Left lobe of liver (tissue), 2 donors: Measurements from ENCODE around the gene ALK. TPM values are rescaled to one million over a fixed set of nuclear protein-coding genes. Genes with fewer than 3 reads are reported as not detected.

Experiments used
- ATAC-seq: fragments of 200-7000 bp; cut with Tn5 transposase; one replicate; pipeline ENCODE4 v1.9.1; 2020; ENCODE audit warnings: mild to moderate bottlenecking, moderate library complexity
- DNase-seq: peaks from one replicate; pipeline ENCODE4 v3.0.0-alpha.2; 2020; ENCODE audit warnings: low spot score
- total RNA-seq: library from RNA; stranded (reverse); gene quantifications from one replicate; pipeline ENCODE4 v1.2.1, GENCODE V29; 2021
- donor health status: DM: no; HTN: no; CAD: no; lungs with moderate emphysema.
- donor health status: DM: no; HTN: yes; CAD: no.

The ALK gene
- total RNA-seq, 1 donor from 2014 or later: not detected

DNA sequence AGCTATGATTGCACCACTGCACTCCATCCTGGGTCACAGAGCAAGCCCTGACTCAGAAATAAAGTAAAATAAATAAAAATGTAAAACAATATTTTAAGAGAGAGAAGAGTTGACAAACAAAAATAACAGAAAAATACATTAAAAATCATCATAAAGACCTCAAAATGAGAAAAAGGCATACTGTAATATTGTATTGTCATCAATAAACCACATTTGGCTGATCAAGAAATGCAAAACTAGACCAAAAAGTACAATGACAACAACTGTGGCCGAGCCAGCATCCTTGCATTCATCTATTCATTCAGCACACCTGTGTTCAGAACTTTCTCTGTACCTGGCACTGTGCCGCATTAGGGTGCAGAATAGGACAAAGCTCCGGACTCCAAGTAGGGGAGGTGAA, 121.8 kb downstream of the ALK start:
- ATAC-seq (no peak), DNase-seq (no peak)

DNA sequence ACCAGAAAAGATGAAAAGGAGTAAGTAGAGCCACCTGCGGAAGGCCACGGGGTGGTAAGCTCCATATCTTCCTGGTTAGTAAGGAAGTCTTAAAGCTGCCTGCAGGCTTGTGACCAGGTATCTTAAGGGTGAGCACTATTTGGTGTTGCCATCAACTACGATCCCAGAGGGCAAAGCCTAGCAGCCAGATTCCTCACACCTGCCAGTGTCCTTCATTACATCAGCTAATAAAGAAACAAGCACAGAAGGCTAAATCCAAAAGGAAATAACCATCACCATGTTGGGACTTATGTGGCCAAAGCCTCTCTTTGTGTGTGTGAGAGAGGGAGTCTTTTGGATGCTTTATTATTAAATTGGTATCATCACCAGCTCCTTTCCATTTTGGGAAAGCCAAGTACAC, 123.5 kb downstream of the ALK start:
- DNase-seq: no peak

DNA sequence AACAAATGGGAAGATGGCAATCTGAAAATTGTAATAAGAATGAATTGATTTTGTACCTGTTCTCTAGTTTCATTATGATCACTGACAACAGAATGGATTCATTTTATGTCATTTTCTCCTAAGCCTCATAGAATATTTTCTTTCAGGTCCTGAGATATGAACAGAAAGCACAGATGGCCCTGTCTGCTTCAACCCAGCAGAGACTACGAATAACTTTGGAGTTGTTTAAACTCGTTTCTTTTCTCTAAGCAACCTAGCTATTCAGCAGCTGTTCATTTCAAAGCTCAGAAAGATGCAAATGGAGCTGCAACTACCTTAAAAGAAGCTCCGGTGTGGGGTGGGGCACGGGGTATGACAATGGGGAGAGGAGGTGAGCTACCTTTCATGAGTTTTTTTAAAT, 124.9 kb downstream of the ALK start:
- ATAC-seq: no peak
- DNase-seq: no peak

More for the DNA sequence above, 123.5 kb downstream of the ALK start:
- no peak for ATAC-seq

DNA sequence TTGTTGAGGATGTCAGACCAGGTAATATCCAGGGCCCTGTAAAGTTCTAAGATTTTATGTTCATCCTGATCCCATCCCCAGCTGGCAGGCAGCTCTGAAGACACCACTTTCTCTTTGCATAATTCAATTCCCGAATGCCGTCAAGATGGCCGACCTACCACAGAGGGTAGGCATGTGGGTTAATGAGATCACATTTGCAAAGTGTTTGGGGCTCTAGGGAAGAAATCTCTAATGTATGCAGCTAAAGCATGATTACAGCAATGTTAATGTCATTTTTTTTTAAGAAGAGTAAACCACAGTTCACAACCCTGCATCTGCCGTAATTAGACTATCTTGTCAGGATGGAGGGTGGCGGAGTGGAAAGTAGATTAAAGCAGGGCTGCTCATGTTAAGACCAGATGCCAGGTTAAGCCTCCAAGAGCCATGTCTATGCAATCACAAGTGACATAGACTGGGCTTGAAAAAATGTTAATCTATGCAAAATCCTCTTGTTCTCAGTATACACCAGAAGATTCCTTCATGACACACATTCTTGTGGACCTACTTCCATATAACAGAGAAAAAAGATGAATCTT, 131.4 kb downstream of the ALK start:
- no peak for ATAC-seq
- no peak for DNase-seq

DNA sequence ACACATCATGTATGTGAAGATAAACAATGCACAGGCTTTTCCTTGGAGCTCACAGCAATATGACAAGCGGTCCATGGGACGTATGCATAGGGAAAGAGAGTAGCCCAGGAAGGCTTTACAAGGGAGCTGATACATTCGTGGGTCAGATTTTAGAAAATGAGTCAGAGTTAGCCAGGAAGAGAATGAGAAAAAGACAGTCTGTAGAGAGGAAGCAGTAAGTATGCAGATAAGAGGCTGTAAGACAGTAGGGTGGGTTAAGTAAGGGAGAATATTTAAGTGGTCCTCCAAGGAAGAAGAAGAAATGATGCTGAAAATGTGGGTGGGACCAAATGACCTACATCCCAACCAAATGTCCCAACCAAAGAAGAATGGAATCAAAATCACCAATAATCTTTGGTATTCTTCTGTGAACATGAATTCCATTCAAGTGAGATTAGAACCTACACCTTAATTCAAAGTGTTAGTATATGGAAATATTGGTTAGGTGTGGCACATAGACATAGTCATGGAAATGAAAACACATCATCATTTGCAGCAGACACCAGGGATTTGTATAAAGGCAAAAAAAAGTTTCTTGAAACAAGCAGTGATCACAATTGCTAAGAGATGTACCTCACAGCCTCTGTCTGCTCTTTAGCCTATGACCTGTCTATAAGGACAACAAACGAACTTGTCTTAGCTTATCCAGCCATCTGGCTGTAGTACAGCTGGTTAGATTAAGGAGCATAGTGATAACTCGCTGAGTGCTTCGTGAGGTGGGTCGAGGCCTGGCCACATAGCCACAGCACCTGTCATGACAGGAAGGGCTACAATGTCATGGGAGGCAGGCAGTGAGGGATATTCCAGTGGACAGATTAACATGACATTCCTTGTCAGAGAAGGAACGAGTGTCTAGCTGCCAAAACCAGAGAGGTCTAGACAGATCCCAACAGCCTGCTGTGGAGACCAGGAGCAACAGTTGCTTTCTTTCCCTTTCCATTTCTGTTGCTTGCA, 133.6 kb downstream of the ALK start:
- ATAC-seq (no peak), DNase-seq (no peak)

DNA sequence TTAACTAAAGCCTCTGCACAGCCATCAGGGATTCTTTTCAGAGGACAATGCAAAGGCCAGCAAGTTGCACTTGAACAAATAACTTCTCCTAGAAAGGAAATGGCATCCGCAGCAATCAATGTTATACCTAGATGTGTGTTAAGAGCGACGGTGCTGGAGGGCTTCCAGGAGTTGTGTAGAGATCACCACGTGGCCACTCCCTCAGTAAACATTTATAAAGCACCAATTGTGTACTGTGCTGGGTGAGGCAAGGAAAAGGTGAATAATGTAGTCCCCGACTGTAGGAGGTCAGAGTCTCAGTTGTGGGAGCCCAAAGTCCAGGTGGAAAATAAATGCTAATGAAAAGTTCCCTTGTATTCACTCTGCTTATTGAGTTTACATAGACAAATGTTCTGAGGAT, 135.0 kb downstream of the ALK start:
- no peak for ATAC-seq
- no peak for DNase-seq

DNA sequence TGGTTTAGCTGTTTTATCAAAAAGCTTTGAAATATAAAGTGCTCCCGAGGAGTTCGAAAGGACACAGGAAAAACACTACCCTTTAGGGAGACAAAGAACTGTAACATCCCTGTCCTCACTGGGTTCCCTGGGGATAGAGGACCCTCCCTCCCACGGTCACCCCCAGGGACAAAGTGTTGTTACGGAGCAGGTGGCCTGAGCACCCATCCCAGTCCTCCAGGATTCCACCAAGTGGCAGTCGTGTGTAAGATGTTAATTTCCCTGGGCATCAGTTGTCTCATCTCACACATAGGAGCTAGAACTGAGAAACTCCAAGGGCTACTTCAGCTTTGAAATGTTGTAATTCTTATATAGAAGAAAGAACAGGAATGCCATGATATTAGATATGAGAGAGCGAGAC, 137.7 kb downstream of the ALK start:
- DNase-seq: no peak
- no peak for ATAC-seq

DNA sequence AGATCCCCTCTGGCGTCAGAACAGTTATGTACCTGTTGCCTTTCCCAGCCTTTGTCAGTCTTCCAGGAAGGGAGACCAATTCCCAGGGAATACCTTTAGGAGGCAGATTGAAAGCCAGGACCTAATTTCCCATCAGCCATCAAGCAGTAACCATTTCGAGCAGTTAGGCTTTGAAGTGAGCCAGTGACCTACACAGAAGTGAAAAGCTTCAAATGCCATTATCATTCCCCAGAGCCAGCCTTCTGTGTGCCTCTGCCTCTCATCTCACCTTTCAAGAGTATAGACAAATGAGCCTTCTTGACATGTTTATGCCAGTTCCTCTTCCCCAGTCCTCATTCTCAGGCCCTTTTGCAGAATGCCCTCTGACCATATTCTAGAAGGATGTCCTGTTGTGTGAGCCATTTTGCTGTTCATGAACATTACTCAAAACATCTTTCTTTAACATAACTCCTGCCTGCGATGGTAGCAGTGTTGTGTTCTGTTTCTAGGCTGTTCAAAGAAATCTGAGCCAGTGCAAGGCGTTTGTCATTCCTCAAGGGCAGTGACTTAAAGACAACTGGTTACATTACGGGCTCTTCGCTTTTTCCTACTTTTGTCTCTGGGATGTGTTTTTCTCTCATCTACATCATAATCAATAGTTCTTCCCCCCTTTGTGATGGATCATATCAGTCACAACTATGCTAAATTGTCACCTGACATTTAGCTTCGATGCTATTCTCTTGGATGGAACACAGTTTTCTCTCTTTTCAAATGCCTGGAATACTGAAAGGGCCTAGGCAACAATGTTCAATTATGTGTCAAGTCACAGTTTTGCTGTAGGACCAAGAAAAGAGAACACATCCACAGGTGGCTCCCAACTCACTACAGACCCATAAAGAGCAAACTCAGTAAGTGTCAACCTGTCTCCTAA, 138.6 kb downstream of the ALK start:
- ATAC-seq (no peak), DNase-seq (no peak)

DNA sequence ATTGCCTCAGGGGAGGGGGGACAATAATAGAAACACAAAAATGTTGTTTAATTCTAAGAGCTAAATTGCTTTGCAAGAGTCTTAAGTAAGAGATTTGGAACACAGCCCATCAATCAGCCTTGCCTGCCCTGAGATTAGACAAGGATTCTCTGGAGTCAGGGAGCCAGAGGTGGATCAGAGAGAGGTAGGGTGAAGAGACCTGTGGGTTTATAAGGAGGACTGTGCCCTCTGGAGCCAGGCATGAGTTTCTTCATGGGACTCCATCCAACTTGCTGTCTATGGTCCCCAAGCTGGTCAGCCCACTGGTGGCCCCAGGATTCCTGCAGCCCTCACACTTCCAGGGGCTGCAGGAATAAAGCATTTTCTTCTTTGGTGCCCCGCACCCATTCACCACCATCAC, 139.3 kb downstream of the ALK start:
- DNase-seq (no peak), ATAC-seq (no peak)

DNA sequence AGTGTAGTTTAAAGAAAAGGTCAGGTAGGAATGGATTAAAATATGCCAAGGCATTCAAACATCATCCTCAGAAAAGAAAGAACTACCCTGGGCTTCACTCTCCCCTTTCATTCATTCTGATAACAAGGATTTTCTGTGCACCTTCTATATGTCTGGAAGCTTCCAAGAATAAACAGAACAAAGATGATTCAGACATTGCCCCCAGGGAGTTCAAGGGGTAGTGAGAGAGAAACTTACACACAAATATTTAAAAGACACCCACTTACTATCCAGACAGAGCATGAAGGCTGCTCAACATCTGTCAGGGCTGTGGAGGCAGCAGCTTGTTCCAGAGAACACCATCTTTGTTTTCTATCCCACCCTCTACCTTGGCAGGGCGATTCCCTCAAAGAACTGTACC, 140.5 kb downstream of the ALK start:
- no peak for ATAC-seq
- DNase-seq: no peak

DNA sequence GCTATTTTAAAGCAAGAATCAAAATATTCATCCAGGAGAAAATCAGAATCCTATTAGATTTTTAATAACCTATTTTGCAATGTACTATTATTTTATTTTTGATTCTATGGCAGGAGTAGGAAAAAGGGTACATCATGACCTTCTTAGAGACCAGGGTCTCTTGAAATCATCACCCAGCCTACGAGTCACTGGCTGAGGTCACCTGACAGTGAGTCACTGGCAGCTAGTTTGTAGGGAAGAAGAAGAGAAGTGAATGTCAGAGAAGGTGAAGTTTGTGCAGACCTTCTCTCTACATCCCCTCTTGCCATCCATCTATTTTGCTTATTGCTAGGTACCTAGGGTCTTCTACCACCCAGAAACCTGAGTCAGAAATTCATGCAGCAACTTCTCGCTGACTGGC, 144.2 kb downstream of the ALK start:
- no peak for ATAC-seq
- no peak for DNase-seq

DNA sequence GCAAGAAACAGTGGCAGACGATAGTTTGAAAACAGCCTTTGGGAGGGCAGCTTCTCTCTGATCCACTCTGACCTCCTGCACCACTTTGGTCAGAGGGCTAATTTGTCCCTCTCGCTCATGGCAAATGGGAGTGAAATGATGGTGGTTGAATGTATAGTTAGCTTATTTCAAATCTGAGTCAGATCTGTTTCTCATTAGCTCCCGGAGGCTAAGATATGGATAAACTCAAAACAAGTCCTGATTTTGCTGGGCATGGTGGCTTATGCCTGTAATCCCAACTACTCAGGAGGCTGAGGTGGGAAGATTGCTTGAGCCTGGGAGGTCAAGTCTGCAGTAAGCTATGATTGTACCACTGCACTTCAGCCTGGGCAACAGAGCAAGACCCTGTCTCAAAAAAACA, 145.0 kb downstream of the ALK start:
- DNase-seq (no peak), ATAC-seq (no peak)

DNA sequence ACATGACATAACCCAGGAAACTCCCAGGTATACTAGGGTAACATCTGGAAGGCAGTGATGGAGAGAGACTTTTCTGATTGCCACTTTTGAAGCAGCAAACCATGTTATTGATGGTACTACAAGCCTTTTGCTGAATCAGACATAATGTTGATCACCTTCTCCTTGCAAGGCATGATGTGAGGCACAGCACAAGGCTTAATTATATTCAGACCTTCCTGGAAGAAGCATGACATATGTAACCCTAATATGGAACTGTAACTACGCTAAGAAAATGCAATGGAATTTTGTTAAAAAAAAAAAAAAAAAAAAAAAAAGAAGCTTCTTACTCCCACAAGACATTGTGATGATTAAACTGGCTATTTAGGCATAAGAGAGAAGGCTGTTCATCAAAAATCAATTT, 145.4 kb downstream of the ALK start:
- no peak for DNase-seq
- ATAC-seq: no peak

DNA sequence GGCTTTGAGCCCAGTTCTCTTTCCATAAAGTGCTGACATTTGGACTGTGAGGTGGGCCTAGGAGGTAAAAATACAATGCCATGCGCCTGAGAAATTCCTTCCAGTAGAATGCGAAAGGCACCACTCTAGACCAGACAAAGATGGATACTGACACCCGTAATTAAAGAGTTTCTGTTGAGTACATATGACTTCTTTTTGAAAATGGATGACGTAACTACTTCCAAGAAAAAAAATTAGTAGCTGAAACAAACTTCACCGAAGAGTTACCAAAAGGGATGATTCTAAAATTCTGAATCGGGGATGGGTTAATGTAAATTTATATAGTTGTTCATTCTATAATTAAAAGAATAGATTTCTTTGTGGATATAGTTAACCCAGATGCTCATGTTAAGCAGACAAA, 146.8 kb downstream of the ALK start:
- ATAC-seq: no peak

DNA sequence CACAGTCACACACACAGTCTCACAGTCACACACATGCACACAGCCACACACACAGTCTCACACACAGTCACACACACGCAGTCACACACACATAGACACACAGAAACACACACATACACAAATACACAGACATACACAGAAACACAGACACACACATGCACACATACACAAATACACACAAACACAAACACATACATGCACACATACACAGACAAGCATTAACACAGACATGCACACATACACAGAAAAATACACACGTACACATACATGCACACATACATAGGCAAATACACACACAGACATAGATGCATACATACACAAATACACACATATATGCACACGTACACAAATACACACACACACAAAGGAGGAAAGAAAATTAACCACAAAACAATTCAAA, 150.5 kb downstream of the ALK start:
- DNase-seq (no peak), ATAC-seq (no peak)

More for the DNA sequence above, 146.8 kb downstream of the ALK start:
- DNase-seq: no peak

DNA sequence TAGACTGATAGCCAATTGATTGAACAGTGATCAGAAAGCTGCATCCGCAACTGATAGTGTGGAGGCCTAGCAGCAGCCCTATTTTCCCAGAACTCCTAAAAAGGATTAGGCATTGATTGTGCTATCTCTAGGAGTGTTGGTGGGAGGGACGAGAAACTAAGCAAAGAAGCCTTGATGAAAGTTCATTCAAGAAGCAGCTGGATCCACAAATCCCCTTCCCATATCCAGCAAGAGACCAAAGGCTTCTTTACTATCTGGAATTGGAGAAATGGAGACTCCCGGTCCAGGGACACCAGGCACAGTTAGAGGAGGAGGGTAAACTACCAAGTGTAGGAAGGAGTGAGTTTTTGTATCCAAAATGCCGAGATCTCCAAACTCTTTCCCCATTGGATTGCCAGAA, 151.5 kb downstream of the ALK start:
- ATAC-seq (no peak), DNase-seq (no peak)

DNA sequence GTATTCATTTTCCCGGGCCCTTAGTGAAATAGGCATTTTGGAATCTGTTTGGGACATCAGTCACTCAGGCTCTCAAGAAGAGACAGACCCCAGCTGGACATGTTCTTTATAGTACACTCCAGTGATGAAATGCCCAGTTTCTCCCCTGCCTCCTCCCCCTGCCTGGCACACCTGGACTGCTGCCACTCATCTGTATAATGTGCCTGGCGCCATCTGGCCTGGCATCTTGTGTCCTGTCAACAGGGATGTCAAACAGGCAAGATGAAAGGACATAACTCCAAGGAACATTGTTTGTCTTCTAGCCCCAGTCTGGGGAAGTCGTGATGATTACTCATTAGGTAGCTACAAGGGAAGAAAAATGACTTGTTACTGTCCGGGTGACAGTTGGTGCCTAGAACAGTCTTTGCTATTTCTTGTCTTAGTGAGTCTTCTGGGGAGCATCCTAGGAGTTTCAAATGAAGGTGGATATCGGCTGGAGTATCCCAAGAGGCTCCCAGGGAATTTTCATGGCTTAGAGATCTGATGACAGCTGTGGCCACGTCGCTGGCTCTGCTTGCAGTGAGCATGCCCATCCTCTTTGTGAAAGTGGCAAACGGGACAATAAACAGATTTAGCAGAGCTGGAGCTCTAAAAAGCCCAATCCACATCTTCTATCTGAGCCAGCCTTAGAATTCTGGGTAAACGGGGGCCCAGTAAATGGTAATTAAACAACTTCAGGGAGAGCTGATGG, 153.6 kb downstream of the ALK start:
- DNase-seq: no peak

DNA sequence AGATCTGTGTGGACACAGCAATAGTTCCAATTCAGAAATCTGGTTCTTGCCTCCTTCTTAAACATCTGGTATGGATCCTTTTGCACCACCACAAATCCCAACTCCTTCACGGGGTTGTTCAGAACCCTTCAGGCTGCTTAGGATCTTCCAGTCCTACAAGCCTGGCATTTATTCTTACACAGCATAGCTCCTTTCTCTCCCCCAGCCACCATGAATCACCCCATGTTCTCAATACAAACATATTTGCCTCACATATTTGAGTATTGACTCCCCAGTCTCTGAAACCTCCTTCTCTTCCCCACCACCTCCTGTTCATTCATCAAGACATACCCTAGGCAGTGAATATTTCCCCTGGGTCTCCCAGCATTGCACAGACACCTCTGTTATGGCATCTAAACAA, 155.2 kb downstream of the ALK start:
- ATAC-seq (no peak), DNase-seq (no peak)

More for the DNA sequence above, 153.6 kb downstream of the ALK start:
- ATAC-seq: no peak

DNA sequence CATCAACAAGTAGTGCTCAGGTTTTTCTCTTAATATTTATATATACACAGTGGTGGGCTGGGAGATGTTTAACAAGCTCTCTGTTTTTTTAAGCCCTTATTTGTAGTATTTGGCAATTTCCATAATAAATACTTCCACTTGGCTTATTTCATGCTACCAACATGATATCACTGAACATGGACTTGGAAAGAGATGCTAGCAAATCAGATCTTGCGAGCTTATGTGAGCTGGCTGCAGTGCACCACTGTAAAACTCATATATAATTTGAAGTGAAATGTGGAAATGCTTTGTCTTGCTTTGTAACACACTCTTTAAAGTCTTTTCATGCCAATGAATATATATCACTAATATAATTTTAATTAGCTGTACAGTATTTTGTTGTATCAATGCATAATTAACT, 155.7 kb downstream of the ALK start:
- ATAC-seq (no peak), DNase-seq (no peak)

DNA sequence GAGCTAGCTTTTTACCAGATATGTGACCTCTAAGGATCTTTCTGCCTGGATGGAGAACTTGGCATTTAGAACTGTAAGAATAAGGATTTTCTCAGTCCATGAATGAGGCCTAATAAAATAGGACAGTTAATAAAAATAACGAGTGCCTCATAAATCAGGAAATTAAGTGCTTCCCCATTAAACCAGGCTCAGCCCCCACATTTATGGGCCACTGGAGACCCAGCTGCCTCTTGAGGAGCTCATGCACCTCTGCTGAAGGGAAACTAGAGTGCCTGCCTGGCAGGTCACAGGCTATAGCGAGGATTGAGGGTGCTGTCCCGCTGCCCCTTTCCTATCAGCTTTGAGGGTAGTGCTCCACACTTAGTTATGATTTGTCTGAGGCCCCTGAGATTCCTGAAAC, 158.0 kb downstream of the ALK start:
- ATAC-seq (no peak), DNase-seq (no peak)

DNA sequence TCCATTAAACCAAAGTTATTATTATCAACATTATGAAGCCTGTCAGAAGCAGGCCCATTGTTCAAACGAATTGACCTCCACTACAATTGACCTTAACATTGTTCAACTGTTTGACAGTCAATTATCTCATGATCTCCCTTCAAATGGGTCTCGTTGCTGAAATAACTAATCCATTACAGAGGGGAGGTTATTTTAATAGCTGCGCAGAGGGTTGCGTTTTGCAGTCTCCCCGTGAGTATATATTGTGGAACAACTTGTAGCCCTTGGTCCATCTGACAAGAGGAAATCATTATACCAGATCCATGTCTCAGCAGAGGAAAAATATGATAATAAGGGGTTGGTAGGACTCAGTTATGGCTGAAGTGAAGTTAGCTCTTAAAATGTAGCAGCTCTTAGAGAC, 159.1 kb downstream of the ALK start:
- DNase-seq (no peak), ATAC-seq (no peak)
